Tibial nerve (tissue), 4 donors: Measurements from ENCODE around the gene AP3S2. TPM values are rescaled to one million over a fixed set of nuclear protein-coding genes. Genes with fewer than 3 reads are reported as not detected.
"Not testable (repeated sequence)": the region's sequence is repeated elsewhere in the genome, so short reads cannot be mapped to it uniquely, and the experiment has no call there.

Experiments
- DNase-seq, 2 donors: peaks; one replicate each; pipeline ENCODE4 v3.0.0-alpha.2; 2019; ENCODE audit warnings: low spot score in 2 of 2
- H3K27ac ChIP-seq, 4 donors: fragments of 200-600 bp; sonication (generic) in 3 of 4; one replicate each; pipeline ENCODE4 v1.5.1; 2017 to 2019; ENCODE audit warnings: mild to moderate bottlenecking in 1 of 4
- H3K27me3 ChIP-seq, 2 donors: fragments of 200-600 bp; sonication (generic) in 1 of 2; one replicate each; pipeline versions ENCODE4 v1.5.1 to v1.6.0; 2017 to 2019
- H3K36me3 ChIP-seq, 3 donors: fragments of 200-600 bp; sonication (generic); one replicate each; pipeline ENCODE4 v1.5.1; 2018 to 2019
- H3K4me1 ChIP-seq, 4 donors: fragments of 200-600 bp; sonication (generic) in 3 of 4; one replicate each; pipeline ENCODE4 v1.5.1; 2017 to 2019
- H3K4me3 ChIP-seq, 4 donors: fragments of 200-600 bp; sonication (generic) in 3 of 4; one replicate each; pipeline ENCODE4 v1.5.1; 2017 to 2019; ENCODE audit warnings: mild to moderate bottlenecking in 1 of 4, moderate library complexity in 1 of 4
- H3K9me3 ChIP-seq, 4 donors: fragments of 200-600 bp; sonication (generic) in 3 of 4; one replicate each; pipeline ENCODE4 v1.5.1; 2017 to 2019
- EP300 ChIP-seq, 2 donors: sonication (generic); formaldehyde crosslinking; IDR thresholded peaks; one replicate each; pipeline ENCODE4 v1.6.1; 2017; ENCODE audit warnings: antibody characterized with exemption in 2 of 2, mild to moderate bottlenecking in 1 of 2
- POLR2A ChIP-seq, 2 donors: fragments of 450-650 bp; IDR thresholded peaks; one replicate each; pipeline ENCODE4 v1.6.1; 2017; ENCODE audit warnings: antibody characterized with exemption in 2 of 2, mild to moderate bottlenecking in 2 of 2, moderate library complexity in 2 of 2
- WGBS, 2 donors: methylation state at CpG; one replicate each; pipeline ENCODE4 v1.1.5; 2018; 5-methylcytosine and 5-hydroxymethylcytosine counted together
- total RNA-seq, 4 donors: library from RNA; depleted of rRNA; stranded (reverse); fragments of >200 nt; gene quantifications; one replicate each; pipeline ENCODE4 v1.1.0, GENCODE V29; 2016
- TF ChIP-seq, protein P1 (sequence below), 5 experiments: fragments of 200-600 bp in 3 of 5; fragments of 450-650 bp in 2 of 5; sonication (generic) in 3 of 5; IDR thresholded peaks; one replicate each; pipeline ENCODE4 v1.5.1; 2016 to 2019; ENCODE audit warnings: antibody characterized with exemption in 5 of 5, mild to moderate bottlenecking in 3 of 5, moderate library complexity in 2 of 5

AP3S2 gene
- total RNA-seq, 4 donors from 2014 or later: 49.2 to 61.4 (median 52.2) TPM

DNA sequence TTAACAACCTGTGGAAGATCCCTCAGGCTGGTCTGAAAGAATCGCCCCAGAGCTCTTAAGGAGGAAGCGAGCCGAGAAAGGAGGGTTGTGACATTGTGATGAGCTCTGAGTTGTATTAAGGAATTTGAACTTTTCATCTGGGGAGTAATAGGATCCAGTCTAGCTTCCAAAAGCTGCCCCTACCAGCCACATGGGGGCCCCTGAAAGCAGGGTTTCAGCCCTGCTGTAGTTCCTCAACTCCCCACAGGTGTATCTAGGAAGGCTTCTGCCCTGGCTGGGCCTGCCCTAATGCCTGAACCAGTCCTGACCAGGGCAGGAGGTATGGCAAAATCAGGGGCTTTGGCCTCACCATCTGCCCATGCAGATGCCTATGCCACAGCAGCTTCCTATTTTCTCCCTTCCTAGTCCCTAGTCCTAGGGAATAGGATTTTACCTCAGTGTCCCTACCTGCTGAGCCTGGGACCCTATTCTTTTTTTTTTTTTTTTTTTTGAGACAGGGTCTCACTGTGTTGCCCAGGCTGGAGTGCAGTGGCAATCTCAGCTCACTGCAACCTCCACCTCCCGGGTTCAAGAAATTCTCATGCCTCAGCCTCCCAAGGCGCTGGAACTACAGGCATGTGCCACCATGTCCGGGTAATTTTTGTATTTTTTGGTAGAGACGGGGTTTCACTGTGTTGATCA lies 5.0 kb upstream of the AP3S2 start:
- Histone ChIP-seq H3K9me3 (no peaks in the 10 kb centered on the region), H3K27ac (no peak overlapping the region), H3K4me1 (no peaks in the 10 kb centered on the region), H3K36me3 (peaks cover 0 to 43% (median 0%) of the 10 kb centered on the region in 3 donors), H3K4me3 (no peak overlapping the region), H3K27me3 (no peaks in the 10 kb centered on the region)
- no peak for DNase-seq
- TF ChIP-seq, protein P1, sequence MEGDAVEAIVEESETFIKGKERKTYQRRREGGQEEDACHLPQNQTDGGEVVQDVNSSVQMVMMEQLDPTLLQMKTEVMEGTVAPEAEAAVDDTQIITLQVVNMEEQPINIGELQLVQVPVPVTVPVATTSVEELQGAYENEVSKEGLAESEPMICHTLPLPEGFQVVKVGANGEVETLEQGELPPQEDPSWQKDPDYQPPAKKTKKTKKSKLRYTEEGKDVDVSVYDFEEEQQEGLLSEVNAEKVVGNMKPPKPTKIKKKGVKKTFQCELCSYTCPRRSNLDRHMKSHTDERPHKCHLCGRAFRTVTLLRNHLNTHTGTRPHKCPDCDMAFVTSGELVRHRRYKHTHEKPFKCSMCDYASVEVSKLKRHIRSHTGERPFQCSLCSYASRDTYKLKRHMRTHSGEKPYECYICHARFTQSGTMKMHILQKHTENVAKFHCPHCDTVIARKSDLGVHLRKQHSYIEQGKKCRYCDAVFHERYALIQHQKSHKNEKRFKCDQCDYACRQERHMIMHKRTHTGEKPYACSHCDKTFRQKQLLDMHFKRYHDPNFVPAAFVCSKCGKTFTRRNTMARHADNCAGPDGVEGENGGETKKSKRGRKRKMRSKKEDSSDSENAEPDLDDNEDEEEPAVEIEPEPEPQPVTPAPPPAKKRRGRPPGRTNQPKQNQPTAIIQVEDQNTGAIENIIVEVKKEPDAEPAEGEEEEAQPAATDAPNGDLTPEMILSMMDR (IDR thresholded peaks at IDR 0.05): peak in 4 of 5 experiments; percentile 10 to 36 (median 18)
- no peak for TF ChIP-seq EP300 (IDR thresholded peaks at IDR 0.05)
- TF ChIP-seq POLR2A (IDR thresholded peaks at IDR 0.05): no peak
- 66 to 67% methylated on average over 7 of the region's 7 CpGs for WGBS, 2 donors

- H3K9me3 ChIP-seq: no peaks in the 10 kb centered on the region
- peaks cover 0 to 37% (median 0%) of the 10 kb centered on the region in 3 donors for H3K36me3 ChIP-seq
- TF ChIP-seq, protein P1 (IDR thresholded peaks at IDR 0.05): no peak
- TF ChIP-seq POLR2A (IDR thresholded peaks at IDR 0.05): no peak
- TF ChIP-seq EP300 (IDR thresholded peaks at IDR 0.05): no peak
- H3K4me1 ChIP-seq: peaks cover 0 to 2% (median under 1%) of the 10 kb centered on the region in 4 donors
- WGBS, 2 donors: 54 to 62% methylated on average over 2 of the region's 2 CpGs
- no peak overlapping the region for H3K4me3 ChIP-seq
- DNase-seq: no peak
- H3K27me3 ChIP-seq: no peaks in the 10 kb centered on the region
- no peak overlapping the region for H3K27ac ChIP-seq
These were observed 4.4 kb upstream of the AP3S2 start for GRCh38 chr15:89898146-89898545.

GRCh38 chr15:89893027-89893426 lies 767 bp downstream of the AP3S2 start:
- Histone ChIP-seq H3K27me3 (no peaks in the 10 kb centered on the region), H3K4me1 (peaks cover 0 to 24% (median 5%) of the 10 kb centered on the region in 4 donors), H3K36me3 (peaks cover 0 to 10% (median 3%) of the 10 kb centered on the region in 3 donors), H3K9me3 (no peaks in the 10 kb centered on the region), H3K4me3 (peak overlapping the region; percentile 64 to 82 (median 74)), H3K27ac (peak overlapping the region in 3 of 4 donors; percentile 83 to 92 (median 87))
- TF ChIP-seq, protein P1 (IDR thresholded peaks at IDR 0.05): no peak
- TF ChIP-seq POLR2A (IDR thresholded peaks at IDR 0.05) (no peak), EP300 (IDR thresholded peaks at IDR 0.05) (no peak)
- WGBS, 2 donors: 21 to 22% methylated on average over 6 of the region's 6 CpGs
- no peak for DNase-seq

DNA sequence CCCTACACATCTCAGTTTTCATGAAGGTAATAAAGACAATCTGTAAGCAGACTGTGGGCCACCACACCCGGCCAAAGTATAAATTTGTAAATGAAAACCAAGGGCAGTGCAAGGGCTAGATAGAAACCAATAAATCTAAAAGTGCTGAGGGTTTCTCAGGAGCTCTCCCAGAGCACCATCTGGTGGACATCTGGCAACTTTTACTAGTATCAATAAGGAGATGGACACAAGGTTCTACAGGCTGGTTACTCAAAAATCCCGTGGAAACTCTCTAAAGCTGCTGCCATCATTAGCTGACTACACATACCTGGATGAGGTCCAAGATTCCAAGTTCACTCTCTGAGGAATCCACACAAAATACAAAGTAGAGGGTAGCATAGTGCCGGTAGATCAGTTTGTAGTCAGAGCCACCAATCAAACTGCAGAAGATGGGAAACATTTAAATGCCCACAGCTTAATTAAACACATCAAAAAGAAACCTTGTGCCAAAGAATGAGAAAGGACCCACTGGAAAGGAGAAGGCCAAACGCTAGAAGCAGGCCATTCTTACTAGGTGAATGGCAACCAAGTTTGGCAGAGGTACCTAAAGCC lies 5.5 kb downstream of the AP3S2 start:
- Histone ChIP-seq H3K36me3 (peaks cover 0 to 54% (median 3%) of the 10 kb centered on the region in 3 donors), H3K9me3 (no peaks in the 10 kb centered on the region), H3K4me1 (peaks cover 0 to 24% (median 5%) of the 10 kb centered on the region in 4 donors), H3K4me3 (no peak overlapping the region), H3K27me3 (no peaks in the 10 kb centered on the region), H3K27ac (no peak overlapping the region)
- 48 to 64% methylated on average over 4 of the region's 4 CpGs for WGBS, 2 donors
- TF ChIP-seq EP300 (IDR thresholded peaks at IDR 0.05) (no peak), POLR2A (IDR thresholded peaks at IDR 0.05) (no peak)
- TF ChIP-seq, protein P1 (IDR thresholded peaks at IDR 0.05): peak in 1 of 5 experiments; percentile 9
- DNase-seq: no peak

DNA sequence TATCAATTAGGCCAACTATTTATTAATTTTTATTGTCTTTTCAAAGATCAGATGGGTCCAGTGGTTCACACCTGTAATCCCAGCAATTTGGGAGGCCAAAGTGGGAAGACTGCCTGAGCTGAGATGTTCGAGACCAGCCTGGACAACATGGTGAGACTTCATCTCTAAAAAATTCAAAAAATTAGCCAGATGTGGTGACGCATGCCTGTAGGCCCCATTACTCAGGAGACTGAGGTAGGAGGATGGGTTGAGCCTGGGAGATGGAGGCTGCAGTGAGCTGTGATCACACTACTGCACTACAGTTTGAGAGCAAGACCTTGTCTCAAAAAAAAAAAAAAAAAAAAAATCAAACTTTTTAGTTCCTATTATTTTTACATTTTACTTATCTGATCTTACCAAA lies 8.2 kb downstream of the AP3S2 start:
- Histone ChIP-seq H3K27me3 (no peaks in the 10 kb centered on the region), H3K27ac (no peak overlapping the region), H3K9me3 (no peaks in the 10 kb centered on the region), H3K36me3 (peaks cover 0 to 75% (median 3%) of the 10 kb centered on the region in 3 donors), H3K4me3 (no peak overlapping the region), H3K4me1 (peaks cover 0 to under 1% (median 0%) of the 10 kb centered on the region in 4 donors)
- DNase-seq: no peak
- 83 to 93% methylated on average over 2 of the region's 2 CpGs for WGBS, 2 donors
- TF ChIP-seq, protein P1 (IDR thresholded peaks at IDR 0.05): no peak
- TF ChIP-seq EP300 (IDR thresholded peaks at IDR 0.05) (no peak), POLR2A (IDR thresholded peaks at IDR 0.05) (no peak)

DNA sequence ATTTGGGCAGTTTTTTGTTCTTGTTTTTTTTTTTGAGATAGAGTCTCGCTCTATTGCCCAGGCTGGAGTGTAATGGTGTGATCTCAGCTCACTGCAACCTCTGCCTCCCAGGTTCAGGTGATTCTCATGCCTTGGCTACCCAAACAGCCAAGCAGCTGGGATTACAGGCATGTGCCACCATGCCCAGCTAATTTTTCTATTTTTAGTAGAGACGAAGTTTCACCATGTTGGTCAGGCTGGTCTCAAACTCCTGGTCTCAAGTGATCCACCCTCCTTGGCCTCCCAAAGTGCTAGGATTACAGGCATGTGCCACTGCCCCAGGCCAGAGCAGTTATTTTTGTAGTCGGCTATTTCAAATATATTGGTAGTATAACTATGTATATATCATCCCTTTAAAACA lies 8.6 kb downstream of the AP3S2 start:
- H3K9me3 ChIP-seq, H3K4me1 ChIP-seq, H3K27me3 ChIP-seq, H3K27ac ChIP-seq, DNase-seq, H3K4me3 ChIP-seq: not testable (repeated sequence)
- H3K36me3 ChIP-seq: peaks cover 0 to 79% (median 3%) of the 10 kb centered on the region in 3 donors
- WGBS, 2 donors: 66 to 71% methylated on average over 3 of the region's 3 CpGs
